ENCODE measurements around the gene F2RL1. TPM values are rescaled to one million over a fixed set of nuclear protein-coding genes. Genes with fewer than 3 reads are reported as not detected.
"Not testable (repeated sequence)": the region's sequence is repeated elsewhere in the genome, so short reads cannot be mapped to it uniquely, and the experiment has no call there.

Gene F2RL1
- total RNA-seq, 2 donors from 2014 or later, result 4.9 to 7.8 TPM

DNA sequence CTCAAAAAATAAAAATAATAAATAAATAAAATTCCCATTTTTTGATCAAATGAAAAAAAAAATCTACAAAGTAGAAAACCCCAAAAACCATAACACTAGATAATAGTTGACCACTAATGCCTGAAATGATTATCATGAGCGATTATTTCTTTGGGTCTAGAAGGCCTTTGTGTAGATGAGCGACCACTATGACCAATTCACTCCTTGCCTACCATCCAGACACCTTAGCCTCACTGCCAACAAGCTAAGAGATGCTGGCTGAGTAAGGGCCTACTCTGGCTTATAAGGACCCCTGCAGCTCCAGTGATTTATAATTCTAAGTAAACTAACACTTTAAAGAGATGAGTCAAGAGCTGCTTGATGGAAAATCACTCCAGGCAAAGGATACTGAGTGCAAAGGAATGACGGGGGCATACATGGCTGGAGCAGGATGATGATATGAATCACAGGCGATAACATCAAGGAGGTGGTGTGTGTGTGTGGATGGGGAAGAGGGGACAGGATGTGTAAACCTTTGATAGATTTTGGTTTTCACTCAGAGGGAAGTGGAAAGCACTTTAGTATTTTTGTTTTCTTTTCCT lies 4.8 kb upstream of the F2RL1 start:
- Histone ChIP-seq H3K27me3 (replicated peaks; ENCODE audit: insufficient read depth) (no peaks in the 10 kb centered on the region), H3K9me3 (no peaks in the 10 kb centered on the region), H3K27ac (no peak overlapping the region), H3K4me3 (no peak overlapping the region), H3K4me1 (replicated peaks) (no peaks in the 10 kb centered on the region), H3K36me3 (no peaks in the 10 kb centered on the region)
- TF ChIP-seq POLR2A (IDR thresholded peaks at IDR 0.05) (no peak), POLR2AphosphoS5 (IDR thresholded peaks at IDR 0.05) (no peak)
- TF ChIP-seq, protein P1, sequence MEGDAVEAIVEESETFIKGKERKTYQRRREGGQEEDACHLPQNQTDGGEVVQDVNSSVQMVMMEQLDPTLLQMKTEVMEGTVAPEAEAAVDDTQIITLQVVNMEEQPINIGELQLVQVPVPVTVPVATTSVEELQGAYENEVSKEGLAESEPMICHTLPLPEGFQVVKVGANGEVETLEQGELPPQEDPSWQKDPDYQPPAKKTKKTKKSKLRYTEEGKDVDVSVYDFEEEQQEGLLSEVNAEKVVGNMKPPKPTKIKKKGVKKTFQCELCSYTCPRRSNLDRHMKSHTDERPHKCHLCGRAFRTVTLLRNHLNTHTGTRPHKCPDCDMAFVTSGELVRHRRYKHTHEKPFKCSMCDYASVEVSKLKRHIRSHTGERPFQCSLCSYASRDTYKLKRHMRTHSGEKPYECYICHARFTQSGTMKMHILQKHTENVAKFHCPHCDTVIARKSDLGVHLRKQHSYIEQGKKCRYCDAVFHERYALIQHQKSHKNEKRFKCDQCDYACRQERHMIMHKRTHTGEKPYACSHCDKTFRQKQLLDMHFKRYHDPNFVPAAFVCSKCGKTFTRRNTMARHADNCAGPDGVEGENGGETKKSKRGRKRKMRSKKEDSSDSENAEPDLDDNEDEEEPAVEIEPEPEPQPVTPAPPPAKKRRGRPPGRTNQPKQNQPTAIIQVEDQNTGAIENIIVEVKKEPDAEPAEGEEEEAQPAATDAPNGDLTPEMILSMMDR (IDR thresholded peaks at IDR 0.05), result no peak
- 82% methylated on average over 4 of the region's 4 CpGs for WGBS
- intact Hi-C loops (cut with DNase I), result no loop called here
- DNase-seq (ENCODE audit: low spot score), result no peak

DNA sequence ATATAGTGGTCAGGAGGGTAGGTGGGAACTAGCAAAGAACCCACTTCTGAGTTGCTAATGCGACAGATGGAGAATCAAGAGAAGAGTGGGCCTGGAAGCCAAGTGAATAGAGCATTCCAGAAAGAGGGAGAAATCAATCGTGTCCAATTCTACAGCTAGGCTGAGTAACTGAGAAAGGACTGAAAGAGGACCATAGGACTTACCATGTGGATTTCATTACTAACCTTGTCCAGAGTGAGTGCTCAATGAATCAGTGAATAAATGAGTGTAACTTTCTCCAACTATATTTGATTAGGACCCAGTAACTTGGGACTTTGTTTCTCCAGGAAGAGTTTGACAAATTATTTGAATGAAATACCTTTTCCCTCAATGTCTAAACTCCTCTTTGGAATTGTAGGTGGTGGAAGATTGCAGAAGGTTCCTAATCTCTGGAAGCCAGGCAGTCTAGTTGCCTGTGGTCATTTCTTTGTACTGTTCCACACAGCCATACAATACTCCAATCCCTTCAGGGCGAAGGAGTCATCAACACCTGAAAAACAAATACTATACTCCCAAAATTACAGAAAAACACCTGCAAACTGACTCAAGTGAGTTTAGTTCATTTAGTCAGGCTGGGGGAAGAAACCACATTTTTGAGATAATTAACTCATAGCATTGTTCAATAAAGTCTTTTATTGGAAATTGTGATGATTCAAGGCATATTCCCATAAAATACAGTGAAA lies 2.6 kb upstream of the F2RL1 start:
- DNase-seq (ENCODE audit: low spot score), result no peak
- Histone ChIP-seq H3K27me3 (replicated peaks; ENCODE audit: insufficient read depth) (no peaks in the 10 kb centered on the region), H3K4me3 (no peak overlapping the region), H3K9me3 (no peaks in the 10 kb centered on the region), H3K4me1 (replicated peaks) (no peaks in the 10 kb centered on the region), H3K27ac (no peak overlapping the region), H3K36me3 (no peaks in the 10 kb centered on the region)
- intact Hi-C loops (cut with DNase I), result no loop called here
- WGBS, result 91% methylated on average over 3 of the region's 3 CpGs
- TF ChIP-seq, protein P1 (IDR thresholded peaks at IDR 0.05), result no peak

DNA sequence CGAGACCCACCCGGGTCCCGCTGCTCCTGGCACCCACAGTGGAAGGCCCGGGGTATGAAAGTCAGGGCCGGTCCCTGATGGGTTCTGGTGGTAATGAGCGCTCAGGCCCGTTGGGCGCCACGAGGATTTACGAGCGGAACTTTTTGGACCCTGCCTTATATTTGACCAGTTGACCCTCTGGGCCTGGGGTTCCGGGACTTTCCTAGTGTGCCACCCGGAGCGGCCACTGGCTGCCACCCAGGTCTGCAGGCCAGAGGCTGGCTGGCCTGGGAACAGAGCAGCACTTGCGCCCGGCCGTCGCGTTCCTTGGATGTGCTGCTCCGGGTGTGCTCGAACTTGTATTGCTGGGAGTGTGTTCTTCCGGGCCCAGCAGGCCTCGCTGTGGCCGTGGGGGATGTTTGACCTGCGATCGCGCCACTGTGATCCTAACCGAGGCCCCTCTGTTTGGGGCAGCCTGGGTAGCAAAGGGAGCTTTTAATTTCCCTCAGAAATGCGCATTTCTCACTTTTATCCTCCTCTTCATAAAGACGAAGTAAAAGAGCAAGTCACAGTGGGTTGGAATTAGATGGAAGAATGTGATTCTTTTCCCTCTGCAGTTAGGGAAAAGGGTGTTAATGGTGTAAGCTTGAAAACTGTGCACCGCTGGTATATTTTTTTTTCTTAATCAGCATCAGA lies 1.2 kb downstream of the F2RL1 start:
- H3K4me3 ChIP-seq, result peak overlapping the region; percentile 51 to 52
- H3K4me1 ChIP-seq (replicated peaks), result no peaks in the 10 kb centered on the region
- peak overlapping the region; percentile 44 to 53 for H3K27ac ChIP-seq
- WGBS, result 32% methylated on average over 23 of the region's 31 CpGs
- peak; percentile 6 for DNase-seq (ENCODE audit: low spot score)
- TF ChIP-seq POLR2AphosphoS5 (IDR thresholded peaks at IDR 0.05) (no peak), POLR2A (IDR thresholded peaks at IDR 0.05) (no peak)
- H3K9me3 ChIP-seq, result no peaks in the 10 kb centered on the region
- H3K36me3 ChIP-seq, result no peaks in the 10 kb centered on the region
- no peaks in the 10 kb centered on the region for H3K27me3 ChIP-seq (replicated peaks; ENCODE audit: insufficient read depth)
- intact Hi-C loops (cut with DNase I), result no loop called here

DNA sequence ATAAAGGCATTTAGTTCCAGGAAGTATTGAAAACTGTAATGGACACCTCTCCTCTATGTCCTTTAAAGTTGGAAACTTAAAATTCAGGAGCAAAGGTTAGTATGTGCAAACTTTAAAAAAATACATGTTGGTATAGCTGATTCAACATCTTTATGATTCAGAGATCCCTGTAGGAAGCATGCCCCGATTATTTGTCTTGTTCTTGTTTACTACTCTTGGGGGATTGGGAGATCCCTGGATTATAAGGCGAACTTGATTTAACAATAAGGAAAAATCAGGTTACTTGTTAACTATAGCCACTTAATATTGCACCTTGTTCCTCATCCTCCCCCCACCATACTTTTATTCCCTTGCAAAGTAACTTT lies 1.7 kb downstream of the F2RL1 start:
- H3K27ac ChIP-seq, result no peak overlapping the region
- TF ChIP-seq, protein P1 (IDR thresholded peaks at IDR 0.05), result no peak
- H3K36me3 ChIP-seq, result no peaks in the 10 kb centered on the region
- intact Hi-C loops (cut with DNase I), result no loop called here
- H3K4me3 ChIP-seq, result no peak overlapping the region
- H3K4me1 ChIP-seq (replicated peaks), result no peaks in the 10 kb centered on the region
- no peaks in the 10 kb centered on the region for H3K9me3 ChIP-seq
- no peaks in the 10 kb centered on the region for H3K27me3 ChIP-seq (replicated peaks; ENCODE audit: insufficient read depth)
- 58% methylated on average over 2 of the region's 2 CpGs for WGBS
- no peak for DNase-seq (ENCODE audit: low spot score)

DNA sequence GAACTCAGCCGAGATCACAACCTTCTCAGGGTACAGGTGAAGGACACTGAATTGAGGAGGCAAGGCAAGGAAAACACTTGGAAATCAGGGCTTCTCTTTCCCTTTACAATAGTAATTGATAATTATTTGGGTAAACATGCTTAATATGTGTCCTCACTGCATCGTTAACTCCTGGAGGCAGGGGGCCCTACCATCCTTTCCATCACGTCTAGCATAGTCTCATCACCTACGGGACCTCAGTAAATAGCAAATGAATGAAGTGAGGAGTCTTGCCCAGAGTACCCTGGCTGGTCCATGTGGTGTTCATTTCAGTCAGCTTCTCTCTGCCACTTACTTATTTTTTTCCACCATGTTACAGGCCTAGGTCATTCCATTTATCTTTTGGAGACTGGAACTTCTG lies 2.3 kb downstream of the F2RL1 start:
- no peak overlapping the region for H3K4me3 ChIP-seq
- no peak overlapping the region for H3K27ac ChIP-seq
- TF ChIP-seq, protein P1 (IDR thresholded peaks at IDR 0.05), result no peak
- TF ChIP-seq POLR2AphosphoS5 (IDR thresholded peaks at IDR 0.05) (no peak), POLR2A (IDR thresholded peaks at IDR 0.05) (no peak)
- H3K36me3 ChIP-seq, result no peaks in the 10 kb centered on the region
- no peaks in the 10 kb centered on the region for H3K4me1 ChIP-seq (replicated peaks)
- intact Hi-C loops (cut with DNase I), result no loop called here
- WGBS, result 84% methylated on average over 4 of the region's 4 CpGs
- no peaks in the 10 kb centered on the region for H3K9me3 ChIP-seq
- H3K27me3 ChIP-seq (replicated peaks; ENCODE audit: insufficient read depth), result no peaks in the 10 kb centered on the region
- no peak for DNase-seq (ENCODE audit: low spot score)

DNA sequence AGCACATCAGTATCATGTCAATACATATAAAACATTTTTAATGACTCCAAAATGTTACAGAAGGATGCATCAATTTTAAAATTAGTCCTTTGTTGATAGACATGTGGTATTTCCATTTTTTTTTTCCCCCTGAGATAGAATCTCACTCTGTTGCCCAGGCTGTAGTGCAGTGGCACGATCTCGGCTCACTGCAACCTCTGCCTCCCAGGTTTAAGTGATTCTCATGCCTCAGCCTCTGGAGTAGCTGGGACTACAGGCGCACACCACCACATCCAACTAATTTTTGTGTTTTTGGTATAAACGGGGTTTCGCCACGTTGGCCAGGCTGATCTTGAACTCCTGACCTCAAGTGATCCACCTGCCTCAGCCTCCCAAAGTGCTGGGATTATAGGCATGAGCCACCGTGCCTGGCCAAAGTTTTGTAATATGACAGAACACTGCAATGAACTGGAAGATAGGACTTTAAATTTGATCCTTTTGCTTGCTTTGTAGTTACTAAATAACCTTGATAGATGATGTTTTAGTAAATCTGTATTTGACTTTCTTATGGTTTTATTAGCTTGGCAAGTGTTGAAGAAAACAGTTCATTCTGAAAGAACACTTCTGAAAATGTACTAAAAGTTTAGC lies 3.4 kb downstream of the F2RL1 start:
- DNase-seq (ENCODE audit: low spot score); H3K9me3 ChIP-seq; H3K27ac ChIP-seq; H3K4me1 ChIP-seq (replicated peaks); intact Hi-C loops (cut with DNase I); H3K4me3 ChIP-seq; H3K36me3 ChIP-seq; H3K27me3 ChIP-seq (replicated peaks; ENCODE audit: insufficient read depth): not testable (repeated sequence)
- WGBS, result 74% methylated on average over 7 of the region's 7 CpGs

DNA sequence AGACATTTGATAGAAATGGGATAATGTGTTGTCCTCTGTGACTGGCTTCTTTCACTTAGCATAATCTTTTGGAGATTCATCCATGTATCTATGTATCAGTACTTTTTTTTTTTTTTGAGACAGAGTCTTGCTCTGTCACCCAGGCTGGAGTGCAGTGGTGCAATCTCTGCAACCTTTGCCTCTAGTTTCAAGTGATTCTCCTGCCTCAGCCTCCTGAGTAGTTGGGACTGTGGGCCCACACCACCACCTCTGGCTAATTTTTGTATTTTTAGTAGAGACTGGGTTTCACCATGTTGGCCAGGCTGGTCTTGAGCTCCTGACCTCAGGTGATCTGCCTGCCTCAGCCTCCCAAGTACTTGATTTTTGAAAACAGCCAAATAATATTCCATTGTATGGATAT lies 7.6 kb downstream of the F2RL1 start:
- H3K36me3 ChIP-seq; intact Hi-C loops (cut with DNase I); H3K9me3 ChIP-seq; H3K27ac ChIP-seq; H3K4me3 ChIP-seq; H3K4me1 ChIP-seq (replicated peaks); DNase-seq (ENCODE audit: low spot score); H3K27me3 ChIP-seq (replicated peaks; ENCODE audit: insufficient read depth): not testable (repeated sequence)

Data from prostate gland (tissue), 2 donors.